Osteocyte (in vitro differentiated cells): ENCODE results near the gene KDM4C. TPM values are rescaled to one million over a fixed set of nuclear protein-coding genes. Genes with fewer than 3 reads are reported as not detected.
"Not testable (repeated sequence)": the region's sequence is repeated elsewhere in the genome, so short reads cannot be mapped to it uniquely, and the experiment has no call there.

ENCODE experiments used
- DNase-seq: peaks from one replicate; pipeline ENCODE4 v3.0.0; 2021; ENCODE audit warnings: mixed read lengths; ENCODE audit not compliant: unreplicated experiment; ENCODE audit errors: extremely low spot score
- H3K27ac Mint-ChIP-seq: one replicate; pipeline ENCODE4 v1.8.0; 2021; ENCODE audit warnings: mild to moderate bottlenecking, mixed read lengths; ENCODE audit not compliant: unreplicated experiment
- H3K27me3 Mint-ChIP-seq: one replicate; pipeline ENCODE4 v1.8.0; 2021; ENCODE audit warnings: mixed read lengths; ENCODE audit not compliant: unreplicated experiment
- H3K36me3 Mint-ChIP-seq: one replicate; pipeline ENCODE4 v1.8.0; 2021; ENCODE audit warnings: mixed read lengths; ENCODE audit not compliant: unreplicated experiment
- H3K4me1 Mint-ChIP-seq: one replicate; pipeline ENCODE4 v1.8.0; 2021; ENCODE audit warnings: mixed read lengths; ENCODE audit not compliant: unreplicated experiment
- H3K4me3 Mint-ChIP-seq: one replicate; pipeline ENCODE4 v1.8.0; 2021; ENCODE audit warnings: mild to moderate bottlenecking, moderate library complexity, mixed read lengths; ENCODE audit not compliant: unreplicated experiment
- H3K9me3 Mint-ChIP-seq: one replicate; pipeline ENCODE4 v1.8.0; 2021; ENCODE audit warnings: mixed read lengths; ENCODE audit not compliant: unreplicated experiment
- CTCF ChIP-seq: fragments of 200-600 bp; sonication (generic); IDR thresholded peaks from 2 replicates; pipeline ENCODE4 v1.5.0; 2021; ENCODE audit warnings: antibody characterized with exemption, mild to moderate bottlenecking, moderate library complexity
- long read RNA-seq: library from polyadenylated mRNA; unstranded; transcript quantifications from one replicate; pipeline ENCODE4 v2.0.0, GENCODE V29; 2021
- total RNA-seq: library from RNA; stranded (reverse); gene quantifications from 2 replicates; pipeline ENCODE4 v1.2.1, GENCODE V29; 2021

KDM4C gene
- total RNA-seq, result 23.5 and 25.3 TPM in 2 replicates
- long read RNA-seq, full-length matches to known transcripts, result 11 of 32 reads
- long read RNA-seq, partial matches to known transcripts, result 13 of 32 reads
- long read RNA-seq, other reads (novel, unspliced or antisense), result 8 of 32 reads

GRCh38 chr9:6757456-6758247, at the start of gene KDM4C:
Gene KDM4C, plus strand, starts transcription at chr9:6757973. Its CDS starts 35,016 bp downstream, at chr9:6792989.
- H3K36me3 Mint-ChIP-seq, result no peaks in the 10 kb centered on the region
- peak within 1 kb of the TSS; percentile 99 for H3K4me3 Mint-ChIP-seq
- peak; percentile 98 for DNase-seq
- peaks cover 16% of the 10 kb centered on the region for H3K4me1 Mint-ChIP-seq
- H3K9me3 Mint-ChIP-seq, result no peaks in the 10 kb centered on the region
- no peak for TF ChIP-seq CTCF
- H3K27me3 Mint-ChIP-seq, result no peaks in the 10 kb centered on the region
- peak within 1 kb of the TSS; percentile 100 for H3K27ac Mint-ChIP-seq

GRCh38 chr9:6708732-6709131, 49.0 kb upstream of the KDM4C start:
- Mint-ChIP-seq H3K27me3 (no peaks in the 10 kb centered on the region), H3K4me3 (no peak overlapping the region), H3K27ac (no peak overlapping the region), H3K36me3 (no peaks in the 10 kb centered on the region), H3K9me3 (no peaks in the 10 kb centered on the region), H3K4me1 (peaks cover 5% of the 10 kb centered on the region)
- no peak for DNase-seq
- TF ChIP-seq CTCF, result no peak

- H3K27me3 Mint-ChIP-seq, result no peaks in the 10 kb centered on the region
Observed at GRCh38 chr9:6711403-6711802, 46.4 kb upstream of the KDM4C start.

GRCh38 chr9:6712041-6712440, 45.7 kb upstream of the KDM4C start:
- no peak for TF ChIP-seq CTCF
- Mint-ChIP-seq H3K36me3 (no peaks in the 10 kb centered on the region), H3K9me3 (no peaks in the 10 kb centered on the region), H3K27ac (no peak overlapping the region), H3K27me3 (no peaks in the 10 kb centered on the region), H3K4me3 (no peak overlapping the region), H3K4me1 (no peaks in the 10 kb centered on the region)
- no peak for DNase-seq

More at GRCh38 chr9:6711403-6711802, 46.4 kb upstream of the KDM4C start:
- H3K36me3 Mint-ChIP-seq, result no peaks in the 10 kb centered on the region
- DNase-seq, result no peak
- H3K9me3 Mint-ChIP-seq, result no peaks in the 10 kb centered on the region
- H3K27ac Mint-ChIP-seq, result no peak overlapping the region
- TF ChIP-seq CTCF, result no peak
- no peaks in the 10 kb centered on the region for H3K4me1 Mint-ChIP-seq
- H3K4me3 Mint-ChIP-seq, result no peak overlapping the region

GRCh38 chr9:6714176-6714575, 43.6 kb upstream of the KDM4C start:
- no peaks in the 10 kb centered on the region for H3K36me3 Mint-ChIP-seq
- no peak overlapping the region for H3K27ac Mint-ChIP-seq
- TF ChIP-seq CTCF, result no peak
- no peaks in the 10 kb centered on the region for H3K27me3 Mint-ChIP-seq
- no peak for DNase-seq
- no peak overlapping the region for H3K4me3 Mint-ChIP-seq
- no peaks in the 10 kb centered on the region for H3K9me3 Mint-ChIP-seq
- no peaks in the 10 kb centered on the region for H3K4me1 Mint-ChIP-seq

GRCh38 chr9:6715153-6715754, 42.5 kb upstream of the KDM4C start:
- not testable (repeated sequence) for H3K27ac Mint-ChIP-seq, DNase-seq, H3K36me3 Mint-ChIP-seq, H3K9me3 Mint-ChIP-seq, H3K27me3 Mint-ChIP-seq, H3K4me1 Mint-ChIP-seq, H3K4me3 Mint-ChIP-seq
